GM21360 (cell line): Measurements from ENCODE around the gene MRPL43.

Experiments used
- ATAC-seq: cut with Tn5 transposase; IDR thresholded peaks from one replicate; pipeline ENCODE4 v1.9.1; 2021; ENCODE audit warnings: mild to moderate bottlenecking, moderate library complexity; ENCODE audit not compliant: unreplicated experiment

The MRPL43 gene

GRCh38 chr10:101020427-101021075 lies 33.3 kb upstream of the MRPL43 start:
- ATAC-seq = no peak

- no peak for ATAC-seq
These were observed 32.1 kb upstream of the MRPL43 start for GRCh38 chr10:101019440-101019703.

GRCh38 chr10:101018600-101019439 lies 31.5 kb upstream of the MRPL43 start:
- ATAC-seq = no peak

- ATAC-seq = no peak
These were observed 30.9 kb upstream of the MRPL43 start for GRCh38 chr10:101018118-101018599.

- ATAC-seq = no peak
These were observed 29.5 kb upstream of the MRPL43 start for GRCh38 chr10:101016814-101017213.

GRCh38 chr10:101015582-101015973 lies 28.3 kb upstream of the MRPL43 start:
- ATAC-seq = no peak

- no peak for ATAC-seq
These were observed 27.8 kb upstream of the MRPL43 start for GRCh38 chr10:101014966-101015581.

- ATAC-seq = no peak
These were observed 27.1 kb upstream of the MRPL43 start for GRCh38 chr10:101014230-101014884.

- no peak for ATAC-seq
These were observed 26.1 kb upstream of the MRPL43 start for GRCh38 chr10:101013365-101013825.

GRCh38 chr10:101012525-101013364 lies 25.4 kb upstream of the MRPL43 start:
- ATAC-seq = peak; percentile 75

- no peak for ATAC-seq
These were observed 24.5 kb upstream of the MRPL43 start for GRCh38 chr10:101011517-101012423.

GRCh38 chr10:101010329-101010728 lies 23.0 kb upstream of the MRPL43 start:
- ATAC-seq = no peak

GRCh38 chr10:101008823-101009423 lies 21.6 kb upstream of the MRPL43 start:
- ATAC-seq = no peak

GRCh38 chr10:101007915-101008822 lies 20.9 kb upstream of the MRPL43 start:
- ATAC-seq = no peak

GRCh38 chr10:101007099-101007711 lies 19.9 kb upstream of the MRPL43 start:
- no peak for ATAC-seq

- no peak for ATAC-seq
These were observed 19.3 kb upstream of the MRPL43 start for GRCh38 chr10:101006593-101007098.

- no peak for ATAC-seq
These were observed 18.7 kb upstream of the MRPL43 start for GRCh38 chr10:101005869-101006567.
